HG02623 (cell line): Measurements from ENCODE around the gene HSPA4.

ENCODE experiments used
- ATAC-seq: cut with Tn5 transposase; IDR thresholded peaks from one replicate; pipeline ENCODE4 v1.9.1; 2021; ENCODE audit warnings: moderate library complexity; ENCODE audit not compliant: unreplicated experiment

The HSPA4 gene

DNA sequence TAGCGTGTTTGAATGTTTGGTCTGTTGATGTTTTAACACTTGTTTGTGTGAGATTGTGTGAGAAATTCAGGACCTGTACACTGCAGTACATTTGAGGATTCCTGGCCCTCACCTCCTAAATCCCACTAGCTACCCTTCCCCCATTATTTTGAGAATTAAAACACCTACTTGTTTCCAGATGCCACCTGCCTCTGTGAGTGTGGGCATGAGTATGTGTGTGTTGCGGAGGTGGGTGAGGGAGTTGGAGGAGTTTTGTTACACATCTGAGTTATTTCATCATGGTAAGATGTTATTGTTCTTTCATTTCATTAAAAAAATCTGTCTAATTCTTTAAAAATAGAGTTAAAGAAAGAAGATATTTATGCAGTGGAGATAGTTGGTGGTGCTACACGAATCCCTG lies 36.3 kb downstream of the HSPA4 start:
- ATAC-seq, result no peak

GRCh38 chr5:133091034-133091433 lies 39.2 kb downstream of the HSPA4 start:
- no peak for ATAC-seq

GRCh38 chr5:133106343-133106742 lies 54.5 kb downstream of the HSPA4 start:
- no peak for ATAC-seq

GRCh38 chr5:133106761-133107572 lies 55.2 kb downstream of the HSPA4 start:
- no peak for ATAC-seq

GRCh38 chr5:133108481-133108921 lies 56.7 kb downstream of the HSPA4 start:
- ATAC-seq, result no peak

- ATAC-seq, result no peak
These were observed 58.1 kb downstream of the HSPA4 start for GRCh38 chr5:133109655-133110483.

DNA sequence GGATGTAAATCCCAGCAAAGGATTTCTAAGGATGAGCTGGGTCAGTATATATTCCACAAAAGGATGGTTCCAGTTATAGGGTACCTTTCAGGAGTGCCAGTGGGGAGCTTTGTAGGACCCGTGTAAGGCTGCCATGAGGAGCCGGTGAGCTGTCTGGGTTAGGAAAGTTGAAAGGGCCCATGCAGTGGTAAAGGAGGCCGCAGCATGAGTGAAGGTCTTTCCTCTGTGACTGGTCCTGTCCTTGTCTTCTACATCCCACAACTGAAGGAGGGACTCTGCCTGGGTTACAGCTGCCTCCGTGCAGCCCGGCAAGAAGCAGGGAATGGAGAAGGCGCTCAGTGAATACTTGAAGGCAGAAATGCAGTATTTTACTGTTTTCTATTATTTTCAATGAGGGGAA lies 58.9 kb downstream of the HSPA4 start:
- ATAC-seq, result no peak

DNA sequence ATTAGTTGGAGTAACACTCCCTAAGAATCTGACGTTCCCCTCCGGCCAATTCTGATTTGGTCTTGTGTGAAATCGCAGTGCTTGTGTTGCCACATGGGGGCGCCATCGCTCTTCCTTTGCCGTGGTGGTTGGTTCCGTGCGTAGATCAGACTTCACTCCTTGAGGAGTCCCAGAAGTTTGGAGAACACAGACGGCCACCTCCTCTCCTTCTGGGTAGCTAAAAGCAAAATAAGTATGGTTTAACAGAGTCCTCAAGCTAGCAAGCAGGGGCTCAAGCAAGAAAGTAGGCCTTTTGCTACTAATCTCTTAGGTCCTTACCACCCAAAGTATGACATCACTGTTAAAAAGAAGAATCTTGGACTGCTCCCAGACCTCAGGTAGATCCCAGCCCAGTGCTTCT lies 59.5 kb downstream of the HSPA4 start:
- ATAC-seq, result no peak

DNA sequence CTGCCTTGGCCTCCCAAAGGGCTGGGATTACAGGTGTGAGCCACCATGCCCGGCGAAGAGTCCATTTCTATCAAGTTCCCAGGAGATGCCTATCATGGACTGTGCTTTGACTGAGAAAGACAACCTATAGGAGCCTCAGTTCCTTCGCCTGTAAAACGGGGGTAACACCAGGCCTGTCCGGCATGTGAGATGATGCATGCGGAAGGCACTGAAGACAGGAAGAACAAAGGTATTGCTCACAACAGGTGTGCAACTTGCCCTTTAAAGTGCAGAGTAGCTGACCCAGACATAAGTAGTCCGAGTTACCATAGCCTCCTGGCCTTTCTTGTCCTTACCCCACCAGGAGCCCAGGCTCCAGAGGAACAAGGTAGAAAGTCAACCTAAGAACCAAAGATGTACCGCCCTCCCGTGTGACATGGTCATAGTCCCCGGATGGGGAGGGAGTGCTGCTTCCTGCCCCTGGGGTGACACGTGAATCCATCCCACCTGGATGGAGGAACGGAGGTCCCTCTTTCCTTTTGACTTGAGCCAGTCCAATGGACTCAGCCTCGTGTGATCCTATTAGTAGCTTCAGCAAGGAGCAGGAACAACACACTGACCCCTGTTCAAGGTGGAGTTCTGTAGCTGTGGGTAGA lies 60.3 kb downstream of the HSPA4 start:
- ATAC-seq, result no peak

DNA sequence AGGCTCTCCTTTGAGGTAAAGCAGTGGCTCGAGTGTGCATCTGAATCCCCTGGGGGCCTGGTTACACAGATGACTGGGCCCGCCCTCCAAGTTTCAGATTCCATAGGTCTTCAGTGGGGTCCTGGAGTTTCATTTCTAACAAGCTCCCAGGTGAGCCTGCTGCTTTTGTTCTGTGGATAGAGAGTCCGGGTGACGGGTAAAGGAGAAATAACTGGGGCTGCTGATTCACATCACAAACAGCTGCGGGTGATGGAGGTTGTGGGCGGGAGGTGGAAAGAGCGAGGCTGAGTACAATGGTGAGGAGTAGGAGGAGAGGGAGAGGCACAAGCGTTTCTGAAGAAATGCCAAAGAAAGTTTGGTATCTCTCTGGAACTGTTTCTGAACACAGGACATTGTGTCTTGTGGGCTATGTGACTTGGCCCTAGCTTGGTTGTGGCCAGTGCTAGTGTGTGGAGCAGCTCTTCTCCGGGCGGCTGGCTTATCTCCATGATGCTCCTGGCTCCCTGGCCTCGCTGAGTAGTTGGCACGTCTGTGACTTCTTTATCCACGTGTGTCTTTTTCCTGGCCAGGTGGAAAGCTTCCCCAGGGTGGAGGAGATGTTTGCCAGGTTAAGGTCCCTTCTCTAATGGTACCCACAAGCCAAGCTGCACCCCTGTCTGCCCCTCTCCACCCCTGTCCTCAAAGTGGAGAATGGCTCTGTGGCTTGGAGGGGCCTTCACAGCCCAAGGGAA lies 61.7 kb downstream of the HSPA4 start:
- no peak for ATAC-seq

GRCh38 chr5:133114166-133114932 lies 62.5 kb downstream of the HSPA4 start:
- ATAC-seq, result no peak

DNA sequence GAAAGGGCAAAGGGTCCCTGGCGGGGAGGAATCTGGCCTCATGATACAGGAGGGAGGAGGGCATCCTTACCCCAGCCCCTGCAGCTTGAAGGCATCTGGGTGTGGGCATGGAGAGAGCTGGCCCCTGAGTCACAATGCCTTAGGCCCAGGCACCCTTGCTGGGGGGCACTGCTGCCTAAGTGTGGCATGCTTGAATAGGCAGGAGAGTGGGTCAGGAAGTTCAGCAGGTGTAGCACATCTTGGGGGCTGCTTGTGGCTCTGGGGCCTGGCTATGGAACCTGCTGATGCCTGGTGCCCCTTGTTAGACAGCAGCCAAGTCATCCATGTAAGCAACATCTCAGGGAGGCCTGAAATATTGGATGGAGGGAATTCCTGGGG lies 63.1 kb downstream of the HSPA4 start:
- no peak for ATAC-seq

- no peak for ATAC-seq
These were observed 64.8 kb downstream of the HSPA4 start for GRCh38 chr5:133116601-133117000.

- no peak for ATAC-seq
These were observed 65.5 kb downstream of the HSPA4 start for GRCh38 chr5:133117166-133117911.

- ATAC-seq, result no peak
These were observed 66.2 kb downstream of the HSPA4 start for GRCh38 chr5:133117912-133118445.

DNA sequence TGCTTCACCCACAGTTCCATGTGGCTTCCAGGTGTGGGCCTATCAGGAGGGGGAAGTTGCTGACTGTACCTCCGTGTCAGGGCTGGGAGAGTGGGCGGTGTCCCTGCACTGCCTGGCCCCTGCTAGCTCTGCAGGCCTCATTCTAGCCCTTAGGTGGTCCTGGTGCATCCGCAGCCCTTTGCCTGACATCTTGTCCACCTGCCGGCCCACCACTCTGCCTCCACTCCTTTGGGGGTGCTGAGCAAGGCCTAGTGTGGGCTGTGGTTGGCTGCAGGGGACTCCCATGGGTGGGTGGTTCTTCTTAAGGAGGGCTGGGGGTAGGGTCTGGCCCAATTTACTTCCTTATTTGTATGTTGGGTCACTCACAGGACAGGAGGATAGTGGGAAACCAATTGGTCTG lies 66.9 kb downstream of the HSPA4 start:
- no peak for ATAC-seq

GRCh38 chr5:133119233-133119711 lies 67.5 kb downstream of the HSPA4 start:
- no peak for ATAC-seq

GRCh38 chr5:133120156-133120750 lies 68.4 kb downstream of the HSPA4 start:
- ATAC-seq, result no peak

GRCh38 chr5:133121080-133121479 lies 69.3 kb downstream of the HSPA4 start:
- no peak for ATAC-seq
